SK-N-SH treated with all-trans-retinoic acid at 6 μM for 48 hours (cell line): ENCODE data around the gene ARRDC3.

Experiments
- BACH2 ChIP-seq: fragments of 250-450 bp; sonication (Bioruptor Pico); IDR thresholded peaks from 2 replicates; pipeline ENCODE4 v1.9.0; 2021; ENCODE audit warnings: mild to moderate bottlenecking, borderline replicate concordance
- CSRNP3 ChIP-seq: fragments of 250-450 bp; sonication (Bioruptor Pico); IDR thresholded peaks from 2 replicates; pipeline ENCODE4 v1.5.1; 2021; ENCODE audit warnings: mild to moderate bottlenecking, moderate library complexity
- PATZ1 ChIP-seq: fragments of 250-450 bp; sonication (Bioruptor Pico); IDR thresholded peaks from 2 replicates; pipeline ENCODE4 v1.8.0; 2020; ENCODE audit warnings: mild to moderate bottlenecking, moderate library complexity, borderline replicate concordance
- TSHZ2 ChIP-seq: fragments of 250-450 bp; sonication (Bioruptor Pico); IDR thresholded peaks from 2 replicates; pipeline ENCODE4 v1.5.0; 2020; ENCODE audit warnings: mild to moderate bottlenecking, moderate library complexity
- ZFP3 ChIP-seq: fragments of 250-450 bp; sonication (Bioruptor Pico); IDR thresholded peaks from 2 replicates; pipeline ENCODE4 v1.5.0; 2020; ENCODE audit warnings: mild to moderate bottlenecking, moderate library complexity
- ZFP30 ChIP-seq: fragments of 450-650 bp; formaldehyde crosslinking; IDR thresholded peaks from 2 replicates; pipeline ENCODE4 v1.5.0; 2022; ENCODE audit warnings: mild to moderate bottlenecking, moderate library complexity
- ZNF8 ChIP-seq: fragments of 450-650 bp; formaldehyde crosslinking; IDR thresholded peaks from 2 replicates; pipeline ENCODE4 v1.5.0; 2020; ENCODE audit warnings: mild to moderate bottlenecking, moderate library complexity
- TF ChIP-seq, protein P1 (sequence below): fragments of 250-450 bp; sonication (Bioruptor Pico); IDR thresholded peaks from 2 replicates; pipeline ENCODE4 v1.5.1; 2020; ENCODE audit warnings: low read depth, mild to moderate bottlenecking, moderate library complexity
- TF ChIP-seq, protein P2 (sequence below): fragments of 250-450 bp; sonication (Bioruptor Pico); IDR thresholded peaks from 2 replicates; pipeline ENCODE4 v1.8.0; 2021; ENCODE audit warnings: low read depth, mild to moderate bottlenecking, moderate library complexity, borderline replicate concordance

DNA sequence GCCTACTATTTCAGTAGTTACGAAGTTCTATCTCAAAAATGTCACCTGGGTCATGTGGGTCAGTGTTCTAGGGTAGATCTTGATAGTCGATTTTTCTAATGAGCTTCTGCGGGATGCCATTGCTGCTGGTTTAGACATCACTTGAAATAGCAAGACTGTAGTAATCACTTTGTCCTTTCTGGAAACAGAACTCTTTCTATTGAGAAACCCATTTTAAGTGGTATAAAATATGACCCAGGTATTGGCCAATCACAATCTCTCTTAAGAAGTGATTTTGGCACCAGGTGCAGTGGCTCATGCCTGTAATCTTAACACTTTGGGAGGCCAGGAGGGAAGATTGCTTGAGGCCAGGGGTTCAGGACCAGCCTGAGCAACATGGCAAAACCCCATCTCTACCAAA, 17.6 kb downstream of the ARRDC3 start:
- TF ChIP-seq TSHZ2: no peak
- TF ChIP-seq ZFP3: no peak
- TF ChIP-seq ZNF8 (CRISPR knock-in tag): no peak
- TF ChIP-seq, protein P1, sequence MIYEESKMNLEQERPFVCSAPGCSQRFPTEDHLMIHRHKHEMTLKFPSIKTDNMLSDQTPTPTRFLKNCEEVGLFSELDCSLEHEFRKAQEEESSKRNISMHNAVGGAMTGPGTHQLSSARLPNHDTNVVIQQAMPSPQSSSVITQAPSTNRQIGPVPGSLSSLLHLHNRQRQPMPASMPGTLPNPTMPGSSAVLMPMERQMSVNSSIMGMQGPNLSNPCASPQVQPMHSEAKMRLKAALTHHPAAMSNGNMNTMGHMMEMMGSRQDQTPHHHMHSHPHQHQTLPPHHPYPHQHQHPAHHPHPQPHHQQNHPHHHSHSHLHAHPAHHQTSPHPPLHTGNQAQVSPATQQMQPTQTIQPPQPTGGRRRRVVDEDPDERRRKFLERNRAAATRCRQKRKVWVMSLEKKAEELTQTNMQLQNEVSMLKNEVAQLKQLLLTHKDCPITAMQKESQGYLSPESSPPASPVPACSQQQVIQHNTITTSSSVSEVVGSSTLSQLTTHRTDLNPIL (CRISPR knock-in tag): no peak
- TF ChIP-seq CSRNP3 (CRISPR knock-in tag): no peak
- no peak for TF ChIP-seq PATZ1
- TF ChIP-seq, protein P2, sequence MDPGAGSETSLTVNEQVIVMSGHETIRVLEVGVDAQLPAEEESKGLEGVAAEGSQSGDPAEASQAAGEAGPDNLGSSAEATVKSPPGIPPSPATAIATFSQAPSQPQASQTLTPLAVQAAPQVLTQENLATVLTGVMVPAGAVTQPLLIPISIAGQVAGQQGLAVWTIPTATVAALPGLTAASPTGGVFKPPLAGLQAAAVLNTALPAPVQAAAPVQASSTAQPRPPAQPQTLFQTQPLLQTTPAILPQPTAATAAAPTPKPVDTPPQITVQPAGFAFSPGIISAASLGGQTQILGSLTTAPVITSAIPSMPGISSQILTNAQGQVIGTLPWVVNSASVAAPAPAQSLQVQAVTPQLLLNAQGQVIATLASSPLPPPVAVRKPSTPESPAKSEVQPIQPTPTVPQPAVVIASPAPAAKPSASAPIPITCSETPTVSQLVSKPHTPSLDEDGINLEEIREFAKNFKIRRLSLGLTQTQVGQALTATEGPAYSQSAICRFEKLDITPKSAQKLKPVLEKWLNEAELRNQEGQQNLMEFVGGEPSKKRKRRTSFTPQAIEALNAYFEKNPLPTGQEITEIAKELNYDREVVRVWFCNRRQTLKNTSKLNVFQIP (CRISPR knock-in tag): no peak
- TF ChIP-seq ZFP30: no peak
- no peak for TF ChIP-seq BACH2 (CRISPR knock-in tag)
